Right kidney (tissue), 9 donors: ENCODE data around the gene CSNK2A1.
"Not testable (repeated sequence)": the region's sequence is repeated elsewhere in the genome, so short reads cannot be mapped to it uniquely, and the experiment has no call there.

Experiments
- DNase-seq: peaks from one replicate; pipeline ENCODE4 v3.0.0-alpha.2; 2016
- long read RNA-seq, 8 donors: transcript quantifications; one replicate each; lab custom pipeline, GENCODE V29; 2026

Gene CSNK2A1
- long read RNA-seq, donor 1, full-length matches to known transcripts = 26 of 26 reads
- long read RNA-seq, donor 1, partial matches to known transcripts = 0 of 26 reads
- long read RNA-seq, donor 1, other reads (novel, unspliced or antisense) = 0 of 26 reads
- long read RNA-seq, donor 2, full-length matches to known transcripts = 22 of 22 reads
- long read RNA-seq, donor 2, partial matches to known transcripts = 0 of 22 reads
- long read RNA-seq, donor 2, other reads (novel, unspliced or antisense) = 0 of 22 reads
- long read RNA-seq, donor 3, full-length matches to known transcripts = 9 of 9 reads
- long read RNA-seq, donor 3, partial matches to known transcripts = 0 of 9 reads
- long read RNA-seq, donor 3, other reads (novel, unspliced or antisense) = 0 of 9 reads
- long read RNA-seq, donor 4, full-length matches to known transcripts = 24 of 29 reads
- long read RNA-seq, donor 4, partial matches to known transcripts = 5 of 29 reads
- long read RNA-seq, donor 4, other reads (novel, unspliced or antisense) = 0 of 29 reads
- long read RNA-seq, donor 5, full-length matches to known transcripts = 21 of 27 reads
- long read RNA-seq, donor 5, partial matches to known transcripts = 6 of 27 reads
- long read RNA-seq, donor 5, other reads (novel, unspliced or antisense) = 0 of 27 reads
- long read RNA-seq, donor 6, full-length matches to known transcripts = 24 of 29 reads
- long read RNA-seq, donor 6, partial matches to known transcripts = 5 of 29 reads
- long read RNA-seq, donor 6, other reads (novel, unspliced or antisense) = 0 of 29 reads
- long read RNA-seq, donor 7, full-length matches to known transcripts = 47 of 64 reads
- long read RNA-seq, donor 7, partial matches to known transcripts = 17 of 64 reads
- long read RNA-seq, donor 7, other reads (novel, unspliced or antisense) = 0 of 64 reads
- long read RNA-seq, donor 8, full-length matches to known transcripts = 28 of 51 reads
- long read RNA-seq, donor 8, partial matches to known transcripts = 23 of 51 reads
- long read RNA-seq, donor 8, other reads (novel, unspliced or antisense) = 0 of 51 reads

DNA sequence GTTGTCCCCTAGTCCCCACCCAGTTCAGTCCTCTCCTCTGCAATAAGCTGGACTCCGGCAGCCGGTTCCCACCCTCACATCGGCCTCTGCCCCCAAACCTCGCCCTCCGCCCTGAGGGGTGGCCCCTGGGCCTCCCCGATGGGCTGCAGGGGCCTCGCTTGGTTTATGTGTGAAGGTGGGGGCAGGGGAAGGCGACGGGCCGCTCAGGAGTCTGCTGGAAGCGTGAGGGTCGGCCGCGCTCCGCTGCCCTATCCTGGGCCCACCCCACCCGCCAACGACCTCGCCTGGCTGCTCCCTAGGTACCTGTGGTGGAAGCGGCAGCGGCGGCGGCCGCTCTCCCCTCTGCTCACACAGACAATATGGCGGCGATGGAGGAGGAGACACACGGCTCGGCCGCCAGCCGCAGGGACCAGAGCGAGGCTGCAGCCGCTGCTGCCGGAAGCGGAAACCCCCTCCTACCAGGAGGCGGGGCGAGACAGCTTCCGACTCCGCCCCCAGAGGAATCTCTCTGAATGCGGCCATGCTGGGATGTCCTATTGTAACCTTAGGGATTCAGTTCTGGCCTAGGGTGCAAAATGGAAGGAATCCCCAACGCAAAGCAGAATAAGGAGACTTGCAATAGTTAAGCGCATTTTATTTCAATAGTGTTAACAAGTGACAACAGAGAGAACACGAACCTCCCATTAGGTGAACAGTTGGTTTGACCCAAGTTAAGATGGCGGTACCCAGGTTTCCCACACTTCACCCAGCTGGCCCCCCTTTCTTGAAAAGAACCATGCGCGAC, at the start of gene CSNK2A1:
CSNK2A1 (minus strand) TSS at position 422 of the 784 bp plus-strand sequence. CDS start 35,239 bp downstream, outside the sequence.
- DNase-seq = peak; percentile 96

- no peak for DNase-seq
These were observed 48.9 kb upstream of the CSNK2A1 start for GRCh38 chr20:592506-592905.

DNA sequence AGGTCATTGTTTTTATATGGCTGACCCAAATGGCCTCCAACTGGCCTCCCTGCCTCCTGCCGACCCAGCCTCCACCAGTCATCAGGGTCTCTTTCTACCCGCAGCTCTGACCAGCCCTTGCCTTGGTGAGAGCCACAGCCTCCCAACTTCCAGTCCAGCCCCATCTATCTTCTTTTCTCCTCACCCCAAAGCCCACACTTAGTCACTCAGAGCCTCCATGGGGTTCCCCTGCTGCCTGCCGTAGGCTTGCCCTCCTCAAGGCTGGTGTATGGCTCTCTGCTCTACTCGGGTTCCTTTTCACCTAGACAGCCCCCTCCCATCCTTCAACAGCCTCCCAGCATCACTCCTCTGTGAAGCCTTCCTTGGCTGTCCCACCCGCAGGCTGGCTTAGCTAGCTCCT, 48.4 kb upstream of the CSNK2A1 start:
- DNase-seq = no peak

GRCh38 chr20:588932-589672, 45.5 kb upstream of the CSNK2A1 start:
- DNase-seq = no peak

DNA sequence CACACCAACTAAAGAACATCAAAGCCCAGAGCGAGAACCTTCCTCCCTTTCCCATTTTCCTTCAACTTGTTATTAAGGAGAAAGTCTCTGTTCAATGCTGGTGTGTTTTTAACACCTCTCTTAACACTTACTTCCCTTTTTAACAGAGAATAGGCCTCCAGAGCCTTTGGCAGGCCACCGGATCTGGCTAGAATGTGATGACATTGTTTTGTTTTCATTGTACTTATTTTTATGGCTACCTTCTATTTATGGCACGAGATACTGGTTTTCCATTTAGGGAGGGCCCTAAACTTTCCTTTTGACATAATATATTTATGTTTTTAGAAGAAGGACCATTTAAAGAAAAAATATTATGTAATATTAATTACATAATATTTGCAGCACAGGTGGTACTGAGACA, 44.9 kb upstream of the CSNK2A1 start:
- no peak for DNase-seq

DNA sequence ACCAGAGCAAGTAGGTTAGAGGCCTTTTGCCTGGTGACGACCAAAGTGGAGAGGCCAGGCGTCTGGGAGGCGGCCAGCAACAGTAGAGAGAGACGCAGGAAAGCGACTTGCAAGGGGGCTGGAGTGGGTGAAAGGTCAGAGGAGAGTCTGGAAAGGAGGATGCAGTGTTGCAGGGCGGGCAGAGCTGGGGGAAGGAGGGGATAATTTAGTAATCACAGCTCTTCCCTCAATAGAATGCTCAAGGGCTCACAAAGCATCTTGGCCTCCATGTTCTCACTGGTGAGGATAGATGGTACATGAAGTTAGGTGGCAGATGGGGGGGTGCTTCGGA, 41.3 kb upstream of the CSNK2A1 start:
- no peak for DNase-seq

DNA sequence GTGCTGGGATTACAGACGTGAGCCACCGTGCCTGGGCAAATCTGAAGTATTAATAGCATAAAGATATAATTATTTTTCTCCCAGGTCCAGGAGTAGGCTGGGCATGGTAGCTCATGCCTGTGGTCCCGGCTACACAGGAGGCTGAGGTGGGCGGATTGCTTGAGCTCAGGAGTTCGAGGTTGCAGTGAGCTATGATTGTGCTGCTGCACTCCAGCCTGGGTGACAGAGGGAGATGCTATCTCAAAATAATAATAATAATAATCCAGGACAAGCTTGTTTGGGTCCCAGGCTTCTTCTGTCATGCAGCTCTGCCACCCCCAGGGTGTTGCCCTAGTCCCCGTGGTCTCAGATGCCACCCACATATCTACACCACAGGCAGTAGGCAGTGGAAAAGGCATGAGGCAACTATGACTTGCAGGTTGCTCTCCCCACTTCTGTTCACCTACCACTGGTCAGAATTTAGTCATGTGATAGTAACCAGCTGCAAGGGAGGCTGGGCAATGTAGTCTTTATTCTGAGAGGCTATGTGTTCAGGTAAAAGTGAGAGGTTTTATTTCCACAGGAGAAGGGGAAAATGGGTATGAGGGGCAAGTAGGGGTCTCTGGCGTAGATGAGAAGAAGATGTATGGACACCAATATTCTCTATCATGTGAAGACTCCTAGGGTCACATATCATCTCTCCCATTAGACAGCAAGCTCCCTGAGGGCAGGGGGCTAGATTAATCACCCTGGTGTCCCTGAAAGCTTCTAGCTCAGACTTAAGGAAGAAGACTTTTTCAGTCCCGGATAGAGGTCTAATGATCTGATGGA, 40.8 kb upstream of the CSNK2A1 start:
- DNase-seq = no peak

- no peak for DNase-seq
These were observed 38.6 kb upstream of the CSNK2A1 start for GRCh38 chr20:582204-582603.

DNA sequence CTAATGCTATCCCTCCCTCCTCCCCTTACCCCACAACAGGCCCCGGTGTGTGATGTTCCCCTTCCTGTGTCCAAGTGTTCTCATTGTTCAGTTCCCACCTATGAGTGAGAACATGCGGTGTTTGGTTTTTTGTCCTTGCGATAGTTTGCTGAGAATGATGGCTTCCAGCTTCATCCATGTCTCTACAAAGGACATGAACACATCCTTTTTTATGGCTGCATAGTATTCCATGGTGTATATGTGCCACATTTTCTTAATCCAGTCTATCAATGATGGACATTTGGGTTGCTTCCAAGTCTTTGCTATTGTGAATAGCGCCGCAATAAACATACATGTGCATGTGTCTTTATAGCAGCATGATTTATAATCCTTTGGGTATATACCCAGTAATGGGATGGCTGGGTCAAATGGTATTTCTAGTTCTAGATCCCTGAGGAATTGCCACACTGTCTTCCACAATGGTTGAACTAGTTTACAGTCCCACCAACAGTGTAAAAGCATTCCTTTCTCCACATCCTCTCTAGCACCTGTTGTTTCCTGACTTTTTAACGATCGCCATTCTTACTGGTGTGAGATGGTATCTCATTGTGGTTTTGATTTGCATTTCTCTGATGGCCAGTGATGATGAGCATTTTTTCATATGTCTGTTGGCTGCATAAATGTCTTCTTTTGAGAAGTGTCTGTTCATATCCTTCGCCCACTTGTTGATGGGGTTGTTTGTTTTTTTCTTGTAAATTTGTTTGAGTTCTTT, 35.5 kb upstream of the CSNK2A1 start:
- DNase-seq = not testable (repeated sequence)

- no peak for DNase-seq
These were observed 33.7 kb upstream of the CSNK2A1 start for GRCh38 chr20:577167-577791.

DNA sequence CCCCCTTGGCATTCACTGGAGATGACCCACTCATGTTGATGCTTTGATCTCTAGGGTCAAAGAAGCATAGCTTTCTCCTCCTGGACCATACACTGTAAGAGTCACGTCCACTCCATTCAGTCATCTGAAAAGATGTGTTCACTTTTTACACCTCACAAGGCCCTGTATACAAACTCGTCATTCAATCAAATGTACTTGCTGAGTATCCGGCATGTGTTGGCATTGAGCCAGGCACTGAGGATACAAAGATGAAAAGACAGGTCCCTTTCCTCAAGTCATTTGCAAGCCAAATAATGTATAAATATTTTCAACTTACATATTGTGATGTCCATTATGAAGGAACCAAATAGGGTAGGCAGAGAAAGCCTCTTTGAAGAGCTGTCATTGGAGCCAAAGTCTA, 32.6 kb upstream of the CSNK2A1 start:
- DNase-seq = no peak

GRCh38 chr20:575230-575629, 31.6 kb upstream of the CSNK2A1 start:
- DNase-seq = no peak

GRCh38 chr20:574297-574942, 30.8 kb upstream of the CSNK2A1 start:
- DNase-seq = no peak

- DNase-seq = no peak
These were observed 30.1 kb upstream of the CSNK2A1 start for GRCh38 chr20:573414-574296.

DNA sequence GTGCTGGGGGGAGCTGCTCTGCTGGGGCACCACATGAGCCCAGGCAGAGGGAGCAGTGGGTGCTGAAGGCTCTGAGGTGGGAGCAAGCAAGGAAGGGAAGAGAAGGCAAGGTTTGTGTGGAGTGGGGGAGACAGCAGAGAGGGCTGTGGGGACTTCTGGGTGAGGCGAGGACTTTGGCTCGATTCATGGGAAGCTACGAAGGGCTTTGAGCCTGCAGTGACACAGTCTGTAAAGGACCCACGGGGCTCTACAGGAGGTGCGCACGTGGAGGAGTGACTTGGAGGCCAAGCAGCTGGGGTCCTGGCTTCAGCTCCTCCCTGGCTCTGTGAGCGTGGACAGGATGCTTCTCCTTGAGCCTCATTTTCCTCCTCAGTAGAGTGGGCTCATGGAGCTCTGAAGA, 29.1 kb upstream of the CSNK2A1 start:
- no peak for DNase-seq

DNA sequence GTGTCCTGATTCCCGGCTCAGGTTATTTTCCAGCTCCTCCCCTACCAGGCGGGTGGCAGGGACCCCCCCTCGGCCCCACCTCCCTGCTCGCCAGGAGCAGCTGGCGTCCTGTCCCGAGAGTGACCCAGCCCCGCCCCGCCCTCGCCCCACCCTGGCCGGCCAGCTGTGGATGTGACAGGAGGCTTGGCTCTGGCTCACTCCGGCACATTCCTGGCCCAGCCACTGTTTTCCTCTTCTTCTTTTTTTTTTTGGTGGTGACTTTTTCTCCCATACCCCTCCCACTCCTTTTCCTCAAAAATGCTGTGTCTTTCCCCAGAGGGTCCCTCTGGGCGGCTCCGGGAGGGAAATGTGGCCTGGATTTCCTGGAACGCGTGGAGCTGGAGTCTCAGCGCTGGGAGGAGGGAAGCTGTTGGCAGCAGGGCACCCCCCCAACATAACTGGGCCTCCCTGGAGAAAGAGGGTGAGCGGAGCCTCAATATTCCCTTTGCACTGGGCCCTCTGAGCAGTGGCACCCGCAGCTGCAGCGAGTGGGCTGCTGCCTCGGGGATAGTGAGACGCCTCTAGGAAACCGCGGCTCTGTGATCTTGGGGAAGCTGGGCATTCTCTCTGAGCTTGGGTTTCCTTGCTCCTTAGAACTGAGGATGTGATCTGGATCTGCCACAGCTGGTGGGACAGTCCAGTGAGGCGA, 28.3 kb upstream of the CSNK2A1 start:
- DNase-seq = peak; percentile 73
